Muscle layer of duodenum (tissue), 2 donors: Measurements from ENCODE around the gene SEMA3C.

ENCODE experiments used
- H3K27ac ChIP-seq: one replicate; pipeline ENCODE4 v1.7.0; 2013; ENCODE audit warnings: mild to moderate bottlenecking, low read length
- H3K27me3 ChIP-seq: one replicate; pipeline ENCODE4 v1.7.0; 2013; ENCODE audit warnings: low read depth, mild to moderate bottlenecking, control low read depth, low read length
- H3K36me3 ChIP-seq, 2 donors: one replicate each; pipeline ENCODE4 v1.7.0; 2013; ENCODE audit warnings: low read length in 2 of 2, control low read depth in 1 of 2, mild to moderate bottlenecking in 1 of 2; ENCODE audit not compliant: insufficient read depth in 2 of 2, control insufficient read depth in 1 of 2
- H3K4me1 ChIP-seq, 2 donors: one replicate each; pipeline ENCODE4 v1.7.0; 2013; ENCODE audit warnings: low read length in 2 of 2, mild to moderate bottlenecking in 2 of 2, control low read depth in 1 of 2, moderate library complexity in 1 of 2; ENCODE audit not compliant: insufficient read depth in 2 of 2, control insufficient read depth in 1 of 2
- H3K4me3 ChIP-seq, 2 donors: one replicate each; pipeline ENCODE4 v1.7.0; 2013; ENCODE audit warnings: low read length in 2 of 2, low read depth in 1 of 2, mild to moderate bottlenecking in 1 of 2
- H3K9me3 ChIP-seq, 2 donors: one replicate each; pipeline ENCODE4 v1.7.0; 2013; ENCODE audit warnings: low read length in 2 of 2, control low read depth in 1 of 2, mild to moderate bottlenecking in 1 of 2; ENCODE audit not compliant: control insufficient read depth in 1 of 2
- donor health status: healthy.

The SEMA3C gene

GRCh38 chr7:80783678-80784327 lies 135.0 kb downstream of the SEMA3C start:
- H3K36me3 ChIP-seq, result peaks cover 0 to 6% of the 10 kb centered on the region in 2 donors
- no peaks in the 10 kb centered on the region for H3K27me3 ChIP-seq
- H3K9me3 ChIP-seq, result no peaks in the 10 kb centered on the region
- peak overlapping the region; percentile 33 for H3K27ac ChIP-seq
- H3K4me1 ChIP-seq, result peaks cover 16 to 51% of the 10 kb centered on the region in 2 donors
- H3K4me3 ChIP-seq, result no peak overlapping the region

DNA sequence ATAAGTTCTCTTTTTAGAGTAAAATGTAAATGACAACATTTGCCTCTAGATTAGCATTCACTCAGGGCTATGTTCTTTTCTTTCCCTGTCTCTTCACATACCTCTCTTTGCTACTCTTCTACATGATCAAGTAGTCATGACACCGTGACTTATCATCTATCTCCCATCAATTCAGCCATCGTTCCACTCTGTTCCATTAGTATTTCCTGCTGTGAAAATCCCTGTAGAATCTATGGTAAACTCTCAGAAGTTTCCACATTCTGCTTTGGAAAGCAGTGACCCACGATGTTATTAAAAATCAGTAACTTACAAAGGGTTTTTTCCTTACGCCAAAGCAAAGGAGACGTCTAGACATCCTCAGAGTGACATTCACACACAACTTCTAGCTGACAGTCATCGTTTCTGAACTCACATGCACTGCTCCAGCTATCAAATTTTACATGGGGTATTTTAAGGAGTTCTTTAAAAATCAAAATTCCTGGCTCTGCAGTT lies 135.6 kb downstream of the SEMA3C start:
- Histone ChIP-seq H3K27ac (peak overlapping the region; percentile 33), H3K27me3 (no peaks in the 10 kb centered on the region), H3K36me3 (peaks cover 0 to 2% of the 10 kb centered on the region in 2 donors), H3K9me3 (no peaks in the 10 kb centered on the region), H3K4me3 (no peak overlapping the region), H3K4me1 (peaks cover 16 to 51% of the 10 kb centered on the region in 2 donors)

- Histone ChIP-seq H3K4me3 (no peak overlapping the region), H3K4me1 (peaks cover 16 to 51% of the 10 kb centered on the region in 2 donors), H3K9me3 (no peaks in the 10 kb centered on the region), H3K27ac (peak overlapping the region; percentile 27), H3K36me3 (no peaks in the 10 kb centered on the region), H3K27me3 (no peaks in the 10 kb centered on the region)
Measured at GRCh38 chr7:80781561-80781979, 137.3 kb downstream of the SEMA3C start.

GRCh38 chr7:80781146-80781545 lies 137.7 kb downstream of the SEMA3C start:
- H3K36me3 ChIP-seq, result no peaks in the 10 kb centered on the region
- H3K4me1 ChIP-seq, result peaks cover 16 to 51% of the 10 kb centered on the region in 2 donors

GRCh38 chr7:80779456-80779855 lies 139.4 kb downstream of the SEMA3C start:
- peaks cover 18 to 46% of the 10 kb centered on the region in 2 donors for H3K4me1 ChIP-seq
- no peak overlapping the region for H3K4me3 ChIP-seq
- H3K36me3 ChIP-seq, result no peaks in the 10 kb centered on the region
- H3K9me3 ChIP-seq, result no peaks in the 10 kb centered on the region
- no peaks in the 10 kb centered on the region for H3K27me3 ChIP-seq
- no peak overlapping the region for H3K27ac ChIP-seq

More at GRCh38 chr7:80781146-80781545, 137.7 kb downstream of the SEMA3C start:
- no peaks in the 10 kb centered on the region for H3K27me3 ChIP-seq
- no peak overlapping the region for H3K4me3 ChIP-seq
- H3K27ac ChIP-seq, result peak overlapping the region; percentile 27
- no peaks in the 10 kb centered on the region for H3K9me3 ChIP-seq

DNA sequence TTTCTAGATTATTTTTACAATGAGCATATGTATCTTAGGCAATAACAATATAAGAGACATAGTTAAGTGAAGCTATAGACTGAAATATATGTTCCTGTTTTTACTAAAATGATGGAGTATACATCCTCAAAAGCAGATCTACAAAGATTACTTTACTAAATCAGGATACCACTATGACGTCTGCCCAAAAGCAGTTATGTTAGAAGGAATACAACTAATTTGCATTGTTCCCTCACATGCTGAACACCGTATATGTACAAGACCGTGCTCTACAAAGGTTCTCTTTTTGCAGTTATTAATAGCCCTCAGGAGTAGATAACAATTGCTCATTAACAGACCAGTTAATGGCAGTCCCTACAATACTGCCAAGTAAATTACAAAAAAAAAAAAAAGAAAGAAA lies 143.0 kb downstream of the SEMA3C start:
- no peaks in the 10 kb centered on the region for H3K27me3 ChIP-seq
- H3K4me1 ChIP-seq, result peaks cover 4 to 36% of the 10 kb centered on the region in 2 donors
- no peak overlapping the region for H3K27ac ChIP-seq

GRCh38 chr7:80775482-80775881 lies 143.4 kb downstream of the SEMA3C start:
- Histone ChIP-seq H3K9me3 (no peaks in the 10 kb centered on the region), H3K27me3 (no peaks in the 10 kb centered on the region), H3K4me3 (no peak overlapping the region), H3K27ac (no peak overlapping the region), H3K4me1 (peaks cover 2 to 32% of the 10 kb centered on the region in 2 donors), H3K36me3 (no peaks in the 10 kb centered on the region)

More for the DNA sequence above, 143.0 kb downstream of the SEMA3C start:
- Histone ChIP-seq H3K36me3 (no peaks in the 10 kb centered on the region), H3K4me3 (no peak overlapping the region), H3K9me3 (no peaks in the 10 kb centered on the region)

GRCh38 chr7:80774843-80775242 lies 144.0 kb downstream of the SEMA3C start:
- Histone ChIP-seq H3K27me3 (no peaks in the 10 kb centered on the region), H3K27ac (no peak overlapping the region), H3K4me1 (peaks cover 2 to 26% of the 10 kb centered on the region in 2 donors), H3K36me3 (no peaks in the 10 kb centered on the region), H3K9me3 (no peaks in the 10 kb centered on the region), H3K4me3 (no peak overlapping the region)

GRCh38 chr7:80773787-80774508 lies 144.9 kb downstream of the SEMA3C start:
- peaks cover 2 to 25% of the 10 kb centered on the region in 2 donors for H3K4me1 ChIP-seq
- no peaks in the 10 kb centered on the region for H3K27me3 ChIP-seq
- H3K4me3 ChIP-seq, result no peak overlapping the region
- no peaks in the 10 kb centered on the region for H3K36me3 ChIP-seq
- no peaks in the 10 kb centered on the region for H3K9me3 ChIP-seq
- no peak overlapping the region for H3K27ac ChIP-seq

DNA sequence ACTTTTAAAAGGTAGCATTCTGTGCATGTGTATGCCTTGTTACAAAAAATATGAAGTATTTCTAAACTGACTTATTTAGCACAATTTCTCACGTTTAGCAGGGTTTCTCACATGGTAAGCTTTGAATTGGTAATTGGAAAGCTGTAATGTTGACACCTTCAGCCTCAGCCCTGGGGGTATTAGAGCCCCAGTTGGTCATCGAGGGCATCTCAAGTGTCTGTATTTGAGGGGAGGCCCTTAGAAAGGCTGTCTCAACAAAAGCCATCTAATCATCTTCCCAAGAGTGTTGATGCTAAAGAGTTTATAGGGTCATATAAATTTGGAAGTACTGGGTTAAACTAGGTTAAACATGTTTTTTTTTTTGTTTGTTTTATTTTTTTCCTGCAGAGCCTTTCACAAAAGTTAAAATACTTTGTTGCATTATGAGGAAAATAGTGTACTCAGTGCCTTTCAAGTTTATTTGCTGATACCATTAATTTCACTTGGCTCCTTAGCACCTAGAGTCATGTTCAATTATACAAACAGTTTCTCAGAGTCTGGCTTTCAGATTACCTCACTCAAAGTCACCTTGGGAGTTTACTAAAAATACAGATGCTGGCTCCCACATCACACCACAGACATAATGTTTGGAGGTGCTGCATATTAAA lies 146.4 kb downstream of the SEMA3C start:
- no peaks in the 10 kb centered on the region for H3K9me3 ChIP-seq
- H3K27me3 ChIP-seq, result no peaks in the 10 kb centered on the region
- no peak overlapping the region for H3K27ac ChIP-seq
- no peaks in the 10 kb centered on the region for H3K36me3 ChIP-seq
- H3K4me3 ChIP-seq, result no peak overlapping the region
- peaks cover 2 to 25% of the 10 kb centered on the region in 2 donors for H3K4me1 ChIP-seq

DNA sequence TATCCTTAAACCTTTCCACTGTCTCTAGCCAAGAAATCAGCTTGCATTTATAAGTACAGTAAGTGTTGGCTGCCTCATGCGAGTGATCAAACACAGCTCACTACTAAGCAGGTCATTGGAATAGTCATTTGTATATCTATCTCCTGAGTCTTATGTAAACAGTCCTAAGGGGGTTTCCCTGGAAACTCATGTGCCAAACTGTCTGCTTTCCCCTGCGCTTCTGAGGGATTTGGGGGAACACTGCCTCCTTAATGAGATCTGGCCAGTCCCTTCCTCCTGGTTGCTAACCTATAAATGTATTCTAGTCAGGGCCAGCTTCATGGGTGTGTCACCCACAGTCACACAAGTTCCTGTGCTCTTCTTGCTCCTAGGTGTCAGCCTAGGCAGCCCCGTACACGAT lies 147.3 kb downstream of the SEMA3C start:
- H3K4me1 ChIP-seq, result peaks cover 2 to 29% of the 10 kb centered on the region in 2 donors
- no peak overlapping the region for H3K27ac ChIP-seq

More for the DNA sequence above, 147.3 kb downstream of the SEMA3C start:
- Histone ChIP-seq H3K27me3 (no peaks in the 10 kb centered on the region), H3K9me3 (no peaks in the 10 kb centered on the region), H3K4me3 (no peak overlapping the region), H3K36me3 (no peaks in the 10 kb centered on the region)
